ENCODE data around the gene EML4.
"Not testable (repeated sequence)": the region's sequence is repeated elsewhere in the genome, so short reads cannot be mapped to it uniquely, and the experiment has no call there.

The EML4 gene

DNA sequence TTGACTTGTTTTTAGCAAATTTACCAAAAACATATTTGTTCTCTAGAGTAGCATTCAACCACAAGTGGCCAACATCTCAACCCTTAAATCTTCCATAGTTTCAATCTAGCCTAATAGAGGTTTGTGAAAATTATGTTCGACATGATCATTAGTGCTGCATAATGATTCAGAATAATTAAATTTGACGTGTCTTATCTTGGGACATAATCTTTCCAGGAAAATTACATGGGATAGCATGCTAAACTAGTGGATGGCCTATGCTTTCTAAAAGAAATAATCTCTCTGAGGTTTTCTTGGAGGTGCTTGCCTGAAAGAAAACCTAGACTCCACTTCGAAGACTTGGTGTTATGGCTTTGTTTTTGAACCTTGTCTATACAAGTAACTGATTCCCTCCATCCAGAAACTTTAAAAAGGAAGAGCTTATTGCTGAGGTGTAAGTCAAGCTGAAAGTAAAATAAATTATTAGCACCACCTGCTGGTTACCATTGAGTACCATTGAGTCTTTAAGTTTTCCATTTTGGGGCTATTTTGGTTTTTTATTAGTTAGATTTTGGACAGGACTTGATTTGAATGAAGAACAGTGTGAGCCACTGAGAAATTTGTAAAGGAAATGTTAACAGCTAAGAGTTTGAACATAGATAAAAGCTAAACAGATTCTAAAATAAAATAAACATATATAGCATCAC, 159.1 kb downstream of the EML4 start:
- no peaks in the 10 kb centered on the region for H3K27me3 ChIP-seq (ENCODE audit: insufficient read depth, low read length)
- WGBS, result 86% methylated on average over 3 of the region's 3 CpGs
- H3K27ac ChIP-seq (ENCODE audit: low read depth, low read length), result no peak overlapping the region
- no peaks in the 10 kb centered on the region for H3K9me3 ChIP-seq (ENCODE audit: insufficient read depth, low read depth, low read length)
- H3K9ac ChIP-seq (ENCODE audit: low read depth, low read length), result no peak overlapping the region
- H3K4me3 ChIP-seq (ENCODE audit: low read length), result no peak overlapping the region
- H3K4me1 ChIP-seq (ENCODE audit: insufficient read depth, low read length), result no peaks in the 10 kb centered on the region
- H3K36me3 ChIP-seq (ENCODE audit: insufficient read depth, low read length), result peaks cover 86% of the 10 kb centered on the region

- Histone ChIP-seq H3K9ac (ENCODE audit: low read depth, low read length) (no peak overlapping the region), H3K9me3 (ENCODE audit: insufficient read depth, low read depth, low read length) (no peaks in the 10 kb centered on the region), H3K27ac (ENCODE audit: low read depth, low read length) (no peak overlapping the region), H3K36me3 (ENCODE audit: insufficient read depth, low read length) (peaks cover 91% of the 10 kb centered on the region), H3K4me1 (ENCODE audit: insufficient read depth, low read length) (no peaks in the 10 kb centered on the region), H3K27me3 (ENCODE audit: insufficient read depth, low read length) (no peaks in the 10 kb centered on the region), H3K4me3 (ENCODE audit: low read length) (no peak overlapping the region)
- WGBS, result 98% methylated on average over 3 of the region's 6 CpGs
Measured at GRCh38 chr2:42328923-42329322, 159.8 kb downstream of the EML4 start.

DNA sequence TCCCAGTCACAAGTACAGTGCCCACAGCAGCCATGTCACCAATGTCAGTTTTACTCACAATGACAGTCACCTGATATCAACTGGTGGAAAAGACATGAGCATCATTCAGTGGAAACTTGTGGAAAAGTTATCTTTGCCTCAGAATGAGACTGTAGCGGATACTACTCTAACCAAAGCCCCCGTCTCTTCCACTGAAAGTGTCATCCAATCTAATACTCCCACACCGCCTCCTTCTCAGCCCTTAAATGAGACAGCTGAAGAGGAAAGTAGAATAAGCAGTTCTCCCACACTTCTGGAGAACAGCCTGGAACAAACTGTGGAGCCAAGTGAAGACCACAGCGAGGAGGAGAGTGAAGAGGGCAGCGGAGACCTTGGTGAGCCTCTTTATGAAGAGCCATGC, 160.6 kb downstream of the EML4 start:
- Histone ChIP-seq H3K27ac (ENCODE audit: low read depth, low read length) (no peak overlapping the region), H3K9me3 (ENCODE audit: insufficient read depth, low read depth, low read length) (no peaks in the 10 kb centered on the region), H3K4me1 (ENCODE audit: insufficient read depth, low read length) (no peaks in the 10 kb centered on the region), H3K9ac (ENCODE audit: low read depth, low read length) (no peak overlapping the region), H3K27me3 (ENCODE audit: insufficient read depth, low read length) (no peaks in the 10 kb centered on the region), H3K4me3 (ENCODE audit: low read length) (no peak overlapping the region), H3K36me3 (ENCODE audit: insufficient read depth, low read length) (peaks cover 93% of the 10 kb centered on the region)
- 95% methylated on average over 4 of the region's 5 CpGs for WGBS

DNA sequence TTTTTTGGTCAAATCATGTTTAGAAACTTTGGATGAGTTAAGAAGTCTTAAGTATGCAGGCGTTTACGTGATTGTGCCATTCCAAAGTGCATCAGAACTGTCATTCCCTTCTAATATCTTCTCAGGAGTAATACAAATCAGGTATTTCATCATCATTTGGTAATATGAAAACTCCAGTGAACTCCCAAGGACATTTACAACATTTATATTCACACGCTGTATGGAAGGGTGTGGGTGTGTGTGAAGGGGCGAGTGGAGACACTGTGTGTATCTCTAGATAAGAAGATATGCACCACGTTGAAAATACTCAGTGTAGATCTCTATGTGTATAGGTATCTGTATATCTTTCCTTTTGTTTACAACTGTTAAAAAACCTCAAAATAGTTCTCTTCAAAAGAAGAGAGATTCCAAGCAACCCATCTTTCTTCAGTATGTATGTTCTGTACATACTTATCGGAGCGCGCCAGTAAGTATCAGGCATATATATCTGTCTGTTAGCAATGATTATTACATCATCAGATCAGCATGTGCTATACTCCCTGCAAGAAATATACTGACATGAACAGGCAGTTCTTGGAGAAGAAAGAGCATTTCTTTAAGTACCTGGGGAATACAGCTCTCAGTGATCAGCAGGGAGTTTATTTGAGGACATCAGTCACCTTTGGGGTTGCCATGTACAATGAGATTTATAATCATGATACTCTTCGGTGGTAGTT, 162.6 kb downstream of the EML4 start:
- Histone ChIP-seq H3K4me1 (ENCODE audit: insufficient read depth, low read length) (no peaks in the 10 kb centered on the region), H3K4me3 (ENCODE audit: low read length) (no peak overlapping the region), H3K36me3 (ENCODE audit: insufficient read depth, low read length) (peaks cover 89% of the 10 kb centered on the region), H3K9ac (ENCODE audit: low read depth, low read length) (no peak overlapping the region), H3K27me3 (ENCODE audit: insufficient read depth, low read length) (no peaks in the 10 kb centered on the region), H3K27ac (ENCODE audit: low read depth, low read length) (no peak overlapping the region), H3K9me3 (ENCODE audit: insufficient read depth, low read depth, low read length) (no peaks in the 10 kb centered on the region)
- 94% methylated on average over 7 of the region's 9 CpGs for WGBS

DNA sequence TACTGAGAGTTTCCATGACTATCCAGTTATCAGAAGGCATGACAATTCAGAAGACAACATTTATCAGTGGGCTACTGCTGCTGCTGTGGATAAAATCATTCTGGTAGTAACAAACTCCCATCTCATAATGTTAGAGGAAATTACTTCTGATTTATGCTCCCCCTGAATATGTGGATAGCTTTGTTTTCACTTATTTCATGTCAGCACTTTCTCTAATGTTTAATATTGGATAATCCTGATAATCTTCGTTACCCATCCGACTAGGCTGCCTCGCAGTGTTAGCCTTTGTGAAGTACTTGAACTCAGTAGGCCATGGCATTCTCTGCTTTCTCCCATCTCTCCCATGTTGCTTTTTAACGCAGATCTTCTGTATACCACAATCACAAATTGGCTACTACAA, 163.4 kb downstream of the EML4 start:
- no peaks in the 10 kb centered on the region for H3K4me1 ChIP-seq (ENCODE audit: insufficient read depth, low read length)
- H3K27ac ChIP-seq (ENCODE audit: low read depth, low read length), result no peak overlapping the region
- H3K9me3 ChIP-seq (ENCODE audit: insufficient read depth, low read depth, low read length), result no peaks in the 10 kb centered on the region
- no peaks in the 10 kb centered on the region for H3K27me3 ChIP-seq (ENCODE audit: insufficient read depth, low read length)
- H3K9ac ChIP-seq (ENCODE audit: low read depth, low read length), result no peak overlapping the region
- WGBS, result 97% methylated on average over 3 of the region's 4 CpGs
- no peak overlapping the region for H3K4me3 ChIP-seq (ENCODE audit: low read length)
- H3K36me3 ChIP-seq (ENCODE audit: insufficient read depth, low read length), result peaks cover 83% of the 10 kb centered on the region

GRCh38 chr2:42333579-42333978, 164.4 kb downstream of the EML4 start:
- H3K9me3 ChIP-seq (ENCODE audit: insufficient read depth, low read depth, low read length), result no peaks in the 10 kb centered on the region
- no peak overlapping the region for H3K4me3 ChIP-seq (ENCODE audit: low read length)
- no peaks in the 10 kb centered on the region for H3K4me1 ChIP-seq (ENCODE audit: insufficient read depth, low read length)
- no peaks in the 10 kb centered on the region for H3K27me3 ChIP-seq (ENCODE audit: insufficient read depth, low read length)
- 95% methylated on average over 4 of the region's 4 CpGs for WGBS
- peaks cover 75% of the 10 kb centered on the region for H3K36me3 ChIP-seq (ENCODE audit: insufficient read depth, low read length)
- no peak overlapping the region for H3K27ac ChIP-seq (ENCODE audit: low read depth, low read length)
- H3K9ac ChIP-seq (ENCODE audit: low read depth, low read length), result no peak overlapping the region

GRCh38 chr2:42334220-42334619, 165.1 kb downstream of the EML4 start:
- Histone ChIP-seq H3K4me1 (ENCODE audit: insufficient read depth, low read length) (no peaks in the 10 kb centered on the region), H3K9me3 (ENCODE audit: insufficient read depth, low read depth, low read length) (no peaks in the 10 kb centered on the region), H3K27ac (ENCODE audit: low read depth, low read length) (no peak overlapping the region), H3K9ac (ENCODE audit: low read depth, low read length) (no peak overlapping the region), H3K27me3 (ENCODE audit: insufficient read depth, low read length) (no peaks in the 10 kb centered on the region), H3K36me3 (ENCODE audit: insufficient read depth, low read length) (peaks cover 68% of the 10 kb centered on the region), H3K4me3 (ENCODE audit: low read length) (no peak overlapping the region)
- WGBS, result 100% methylated on average over 3 of the region's 3 CpGs

- not testable (repeated sequence) for H3K9ac ChIP-seq (ENCODE audit: low read depth, low read length); H3K4me1 ChIP-seq (ENCODE audit: insufficient read depth, low read length); H3K27ac ChIP-seq (ENCODE audit: low read depth, low read length); H3K4me3 ChIP-seq (ENCODE audit: low read length); H3K27me3 ChIP-seq (ENCODE audit: insufficient read depth, low read length); H3K9me3 ChIP-seq (ENCODE audit: insufficient read depth, low read depth, low read length)
- H3K36me3 ChIP-seq (ENCODE audit: insufficient read depth, low read length), result peaks cover 62% of the 10 kb centered on the region
- WGBS, result 93% methylated on average over 6 of the region's 6 CpGs
Measured at GRCh38 chr2:42334865-42335264, 165.7 kb downstream of the EML4 start.

DNA sequence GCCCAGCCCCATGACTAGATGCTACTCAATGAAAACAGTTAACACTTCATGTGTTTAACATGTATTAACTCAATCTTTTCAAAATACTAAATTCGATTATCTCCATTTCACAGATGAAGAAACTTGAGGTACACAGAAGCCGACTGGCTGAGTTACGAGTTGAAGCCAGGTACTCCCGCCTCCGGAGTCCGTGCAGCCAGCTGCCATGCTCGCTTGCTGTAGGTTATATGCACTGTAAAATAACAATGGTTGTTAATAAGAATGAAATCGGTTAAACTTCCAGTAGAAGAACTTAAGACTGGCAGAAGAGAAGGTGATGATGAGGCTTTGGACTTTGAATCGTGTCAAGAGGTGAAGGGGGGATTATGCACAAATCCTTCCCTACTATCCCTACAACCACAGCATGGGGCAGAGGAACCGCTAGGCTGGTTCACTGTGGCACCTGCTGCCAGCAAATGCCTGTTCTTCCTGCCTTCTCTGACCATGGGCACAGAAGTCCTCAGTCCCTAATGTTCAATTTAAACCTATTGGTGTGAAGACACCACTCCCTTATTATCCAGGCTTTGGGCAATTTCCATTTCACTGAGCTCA, 166.5 kb downstream of the EML4 start:
- WGBS, result 94% methylated on average over 10 of the region's 10 CpGs
- H3K4me1 ChIP-seq (ENCODE audit: insufficient read depth, low read length), result no peaks in the 10 kb centered on the region
- no peaks in the 10 kb centered on the region for H3K9me3 ChIP-seq (ENCODE audit: insufficient read depth, low read depth, low read length)
- H3K9ac ChIP-seq (ENCODE audit: low read depth, low read length), result no peak overlapping the region
- H3K27me3 ChIP-seq (ENCODE audit: insufficient read depth, low read length), result no peaks in the 10 kb centered on the region
- H3K4me3 ChIP-seq (ENCODE audit: low read length), result no peak overlapping the region
- H3K36me3 ChIP-seq (ENCODE audit: insufficient read depth, low read length), result peaks cover 54% of the 10 kb centered on the region
- no peak overlapping the region for H3K27ac ChIP-seq (ENCODE audit: low read depth, low read length)

- no peaks in the 10 kb centered on the region for H3K4me1 ChIP-seq (ENCODE audit: insufficient read depth, low read length)
- no peak overlapping the region for H3K4me3 ChIP-seq (ENCODE audit: low read length)
- H3K27ac ChIP-seq (ENCODE audit: low read depth, low read length), result no peak overlapping the region
- peaks cover 46% of the 10 kb centered on the region for H3K36me3 ChIP-seq (ENCODE audit: insufficient read depth, low read length)
- no peak overlapping the region for H3K9ac ChIP-seq (ENCODE audit: low read depth, low read length)
- no peaks in the 10 kb centered on the region for H3K9me3 ChIP-seq (ENCODE audit: insufficient read depth, low read depth, low read length)
- no peaks in the 10 kb centered on the region for H3K27me3 ChIP-seq (ENCODE audit: insufficient read depth, low read length)
- WGBS, result 97% methylated on average over 9 of the region's 9 CpGs
Measured at GRCh38 chr2:42336361-42336965, 167.3 kb downstream of the EML4 start.

GRCh38 chr2:42337356-42337820, 168.2 kb downstream of the EML4 start:
- Histone ChIP-seq H3K27me3 (ENCODE audit: insufficient read depth, low read length) (no peaks in the 10 kb centered on the region), H3K9me3 (ENCODE audit: insufficient read depth, low read depth, low read length) (no peaks in the 10 kb centered on the region), H3K36me3 (ENCODE audit: insufficient read depth, low read length) (peaks cover 36% of the 10 kb centered on the region), H3K9ac (ENCODE audit: low read depth, low read length) (no peak overlapping the region), H3K4me1 (ENCODE audit: insufficient read depth, low read length) (peaks cover 2% of the 10 kb centered on the region; the same call in 1 of the 2 replicates), H3K4me3 (ENCODE audit: low read length) (no peak overlapping the region), H3K27ac (ENCODE audit: low read depth, low read length) (no peak overlapping the region)
- 95% methylated on average over 5 of the region's 5 CpGs for WGBS

Measured in HUES64 (cell line).